CD14-positive monocyte (primary cell): ENCODE data around the gene CDK12. TPM values are rescaled to one million over a fixed set of nuclear protein-coding genes. Genes with fewer than 3 reads are reported as not detected.
A peak's percentile ranks its signal among the peaks of the same experiment; 100 is the strongest.
"Not testable (repeated sequence)": the region's sequence is repeated elsewhere in the genome, so short reads cannot be mapped to it uniquely, and the experiment has no call there.

Experiments used
- DNase-seq, 3 donors: peaks; one replicate each; pipeline ENCODE4 v3.0.0-alpha.2; 2011 to 2022
- H2AFZ ChIP-seq: 2 replicates; pipeline ENCODE4 v1.6.0; 2012; ENCODE audit warnings: mild to moderate bottlenecking, low read depth, low read length, inconsistent platforms; ENCODE audit not compliant: insufficient read depth, poor library complexity, severe bottlenecking
- H3K27ac ChIP-seq, 2 donors: 1 replicate in 1 of 2; 2 replicates in 1 of 2; pipeline ENCODE4 v1.5.1; 2012 to 2013; ENCODE audit warnings: low read length in 2 of 2, control low read depth in 1 of 2, inconsistent platforms in 1 of 2, low read depth in 1 of 2, mild to moderate bottlenecking in 1 of 2
- H3K27me3 ChIP-seq, 2 donors: one replicate each; pipeline versions ENCODE4 v1.6.0 to v1.6.1; 2011 to 2013; ENCODE audit warnings: low read length in 2 of 2; ENCODE audit not compliant: control insufficient read depth in 2 of 2, insufficient read depth in 2 of 2
- H3K36me3 ChIP-seq, 2 donors: replicated peaks in 1 of 2; 1 replicate in 1 of 2; 2 replicates in 1 of 2; pipeline versions ENCODE4 v1.5.1 to v1.6.1; 2012 to 2013; ENCODE audit warnings: low read length in 2 of 2, control low read depth in 1 of 2, inconsistent platforms in 1 of 2, mild to moderate bottlenecking in 1 of 2; ENCODE audit not compliant: insufficient read depth in 2 of 2, control insufficient read depth in 1 of 2
- H3K4me1 ChIP-seq, 2 donors: 1 replicate in 1 of 2; 2 replicates in 1 of 2; pipeline versions ENCODE4 v1.5.1 to v1.6.1; 2012 to 2013; ENCODE audit warnings: low read length in 2 of 2, control low read depth in 1 of 2, inconsistent platforms in 1 of 2, mild to moderate bottlenecking in 1 of 2, moderate library complexity in 1 of 2; ENCODE audit not compliant: insufficient read depth in 2 of 2, control insufficient read depth in 1 of 2
- H3K4me2 ChIP-seq: replicated peaks from 2 replicates; pipeline ENCODE3; 2012; ENCODE audit warnings: low read length, moderate library complexity, mild to moderate bottlenecking; ENCODE audit not compliant: poor library complexity, severe bottlenecking; ENCODE audit errors: extremely low read depth
- H3K4me3 ChIP-seq, 3 experiments: fragments of 200-600 bp in 1 of 3; sonication (generic) in 1 of 3; replicated peaks in 1 of 3; 1 replicate in 2 of 3; 2 replicates in 1 of 3; pipeline ENCODE4 v1.5.1; 2011 to 2013; ENCODE audit warnings: low read length in 3 of 3, mild to moderate bottlenecking in 3 of 3, control low read depth in 2 of 3, low read depth in 2 of 3, inconsistent platforms in 1 of 3, moderate library complexity in 1 of 3
- H3K79me2 ChIP-seq: 2 replicates; pipeline ENCODE4 v1.6.0; 2012; ENCODE audit warnings: mild to moderate bottlenecking, control low read depth, inconsistent platforms, low read length, moderate library complexity; ENCODE audit not compliant: insufficient read depth
- H3K9ac ChIP-seq: 2 replicates; pipeline ENCODE4 v1.6.0; 2017; ENCODE audit warnings: low read length, mild to moderate bottlenecking; ENCODE audit not compliant: insufficient read depth, poor library complexity, severe bottlenecking
- H3K9me3 ChIP-seq, 2 donors: replicated peaks in 1 of 2; 1 replicate in 1 of 2; 2 replicates in 1 of 2; pipeline versions ENCODE4 v1.5.1 to v1.6.1; 2012 to 2013; ENCODE audit warnings: low read length in 2 of 2, control low read depth in 1 of 2; ENCODE audit not compliant: control insufficient read depth in 1 of 2, insufficient read depth in 1 of 2
- H4K20me1 ChIP-seq: 2 replicates; pipeline ENCODE4 v1.6.0; 2012; ENCODE audit warnings: mild to moderate bottlenecking, low read length, control low read depth, moderate library complexity; ENCODE audit not compliant: insufficient read depth
- H3K27ac Mint-ChIP-seq, 7 donors: one replicate each; pipeline ENCODE4 v1.8.0; 2020; ENCODE audit warnings: mild to moderate bottlenecking in 7 of 7, mixed read lengths in 7 of 7, moderate library complexity in 6 of 7, inconsistent platforms in 2 of 7
- H3K27me3 Mint-ChIP-seq, 3 donors: one replicate each; pipeline ENCODE4 v1.8.0; 2021 to 2022; ENCODE audit warnings: low read depth in 3 of 3, mild to moderate bottlenecking in 3 of 3, mixed read lengths in 3 of 3, moderate library complexity in 3 of 3, inconsistent platforms in 1 of 3
- H3K36me3 Mint-ChIP-seq, 2 donors: one replicate each; pipeline ENCODE4 v1.8.0; 2020; ENCODE audit warnings: mixed read lengths in 2 of 2, inconsistent platforms in 1 of 2, mild to moderate bottlenecking in 1 of 2
- H3K4me1 Mint-ChIP-seq: one replicate; pipeline ENCODE4 v1.8.0; 2020; ENCODE audit warnings: mild to moderate bottlenecking, mixed read lengths
- H3K4me3 Mint-ChIP-seq, 2 donors: one replicate each; pipeline ENCODE4 v1.8.0; 2020; ENCODE audit warnings: mild to moderate bottlenecking in 2 of 2, mixed read lengths in 2 of 2, moderate library complexity in 1 of 2
- H3K9me3 Mint-ChIP-seq, 7 donors: one replicate each; pipeline ENCODE4 v1.8.0; 2020 to 2022; ENCODE audit warnings: mixed read lengths in 7 of 7, mild to moderate bottlenecking in 6 of 7, moderate library complexity in 6 of 7, inconsistent platforms in 2 of 7
- WGBS: methylation state at CpG from one replicate; pipeline ENCODE4 v1.1.5; 2013; ENCODE audit warnings: missing lambda C conversion rate; ENCODE audit not compliant: insufficient coverage; 5-methylcytosine and 5-hydroxymethylcytosine counted together
- intact Hi-C, 2 donors: fragments of 100-400 bp; cut with micrococcal nuclease; formaldehyde crosslinking; loops; one replicate each; pipeline versions ENCODE4 v1.15.0 to v1.15.1; 2023
- polyA plus RNA-seq, 3 donors: library from polyadenylated mRNA; depleted of rRNA in 1 of 3; unstranded in 2 of 3; stranded (reverse) in 1 of 3; fragments of 300-500 nt in 2 of 3; fragments of >200 nt in 1 of 3; fragmentation: Illumina TruSeq in 2 of 3; gene quantifications; 1 replicate in 2 of 3; 2 replicates in 1 of 3; pipeline ENCODE4 v1.2.3, GENCODE V29; 2012 to 2021
- TF ChIP-seq, protein P1 (sequence below): fragments of 200-600 bp; IDR thresholded peaks from one replicate; pipeline ENCODE4 v1.8.0; 2022; ENCODE audit warnings: antibody characterized with exemption, mild to moderate bottlenecking

Gene CDK12
- polyA plus RNA-seq, 3 donors = 0.62 to 21.9 (median 1.3) TPM

GRCh38 chr17:39485555-39485954 is 24.3 kb downstream of the CDK12 start:
- H4K20me1 ChIP-seq = peaks cover 31% of the 10 kb centered on the region
- H3K9me3 ChIP-seq = no peaks in the 10 kb centered on the region
- peaks cover 51% of the 10 kb centered on the region for H3K79me2 ChIP-seq
- no peak overlapping the region for H3K9ac ChIP-seq
- no peak overlapping the region for H3K4me2 ChIP-seq
- H3K27me3 ChIP-seq = no peaks in the 10 kb centered on the region
- Mint-ChIP-seq H3K4me3 (no peak overlapping the region), H3K4me1 (no peaks in the 10 kb centered on the region), H3K27me3 (peaks cover 0 to 2% (median 0%) of the 10 kb centered on the region in 3 donors), H3K9me3 (no peaks in the 10 kb centered on the region), H3K27ac (peak overlapping the region in 1 of 7 donors; percentile 14), H3K36me3 (peaks cover 28 to 81% of the 10 kb centered on the region in 2 donors)
- no peak for DNase-seq
- intact Hi-C loops = no loop called here
- TF ChIP-seq, protein P1, sequence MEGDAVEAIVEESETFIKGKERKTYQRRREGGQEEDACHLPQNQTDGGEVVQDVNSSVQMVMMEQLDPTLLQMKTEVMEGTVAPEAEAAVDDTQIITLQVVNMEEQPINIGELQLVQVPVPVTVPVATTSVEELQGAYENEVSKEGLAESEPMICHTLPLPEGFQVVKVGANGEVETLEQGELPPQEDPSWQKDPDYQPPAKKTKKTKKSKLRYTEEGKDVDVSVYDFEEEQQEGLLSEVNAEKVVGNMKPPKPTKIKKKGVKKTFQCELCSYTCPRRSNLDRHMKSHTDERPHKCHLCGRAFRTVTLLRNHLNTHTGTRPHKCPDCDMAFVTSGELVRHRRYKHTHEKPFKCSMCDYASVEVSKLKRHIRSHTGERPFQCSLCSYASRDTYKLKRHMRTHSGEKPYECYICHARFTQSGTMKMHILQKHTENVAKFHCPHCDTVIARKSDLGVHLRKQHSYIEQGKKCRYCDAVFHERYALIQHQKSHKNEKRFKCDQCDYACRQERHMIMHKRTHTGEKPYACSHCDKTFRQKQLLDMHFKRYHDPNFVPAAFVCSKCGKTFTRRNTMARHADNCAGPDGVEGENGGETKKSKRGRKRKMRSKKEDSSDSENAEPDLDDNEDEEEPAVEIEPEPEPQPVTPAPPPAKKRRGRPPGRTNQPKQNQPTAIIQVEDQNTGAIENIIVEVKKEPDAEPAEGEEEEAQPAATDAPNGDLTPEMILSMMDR = no peak
- peaks cover 29 to 86% of the 10 kb centered on the region in 2 donors for H3K36me3 ChIP-seq
- H3K4me1 ChIP-seq = no peaks in the 10 kb centered on the region
- no peak overlapping the region for H3K27ac ChIP-seq
- WGBS = 83% methylated on average over 2 of the region's 5 CpGs
- no peak overlapping the region for H2AFZ ChIP-seq
- no peak overlapping the region for H3K4me3 ChIP-seq

- no peaks in the 10 kb centered on the region for H3K9me3 Mint-ChIP-seq
- intact Hi-C loops = no loop called here
- no CpG with 5 or more reads among the region's 2 CpGs for WGBS
- Histone ChIP-seq H3K36me3 (peaks cover 32 to 86% of the 10 kb centered on the region in 2 donors), H4K20me1 (peaks cover 34% of the 10 kb centered on the region), H3K79me2 (peaks cover 47% of the 10 kb centered on the region), H3K27ac (no peak overlapping the region), H3K4me1 (no peaks in the 10 kb centered on the region), H3K4me3 (no peak overlapping the region), H3K9me3 (no peaks in the 10 kb centered on the region), H3K4me2 (no peak overlapping the region), H3K9ac (no peak overlapping the region), H2AFZ (no peak overlapping the region), H3K27me3 (no peaks in the 10 kb centered on the region)
- peaks cover 26 to 82% of the 10 kb centered on the region in 2 donors for H3K36me3 Mint-ChIP-seq
- no peak for DNase-seq
- H3K27me3 Mint-ChIP-seq = peaks cover 0 to 2% (median 0%) of the 10 kb centered on the region in 3 donors
- TF ChIP-seq, protein P1 = no peak
- H3K27ac Mint-ChIP-seq = no peak overlapping the region
- H3K4me1 Mint-ChIP-seq = no peaks in the 10 kb centered on the region
- H3K4me3 Mint-ChIP-seq = no peak overlapping the region
Observed at GRCh38 chr17:39486242-39486641, 25.0 kb downstream of the CDK12 start.

GRCh38 chr17:39487490-39487889 is 26.2 kb downstream of the CDK12 start:
- H2AFZ ChIP-seq, H3K4me2 ChIP-seq, H3K9me3 ChIP-seq, H3K27me3 Mint-ChIP-seq, H3K27me3 ChIP-seq, H3K4me1 Mint-ChIP-seq, intact Hi-C loops, DNase-seq, H3K27ac ChIP-seq, H3K27ac Mint-ChIP-seq, H3K9ac ChIP-seq, H3K4me3 ChIP-seq, H3K9me3 Mint-ChIP-seq, H3K4me1 ChIP-seq, H3K4me3 Mint-ChIP-seq: not testable (repeated sequence)
- peaks cover 42% of the 10 kb centered on the region for H3K79me2 ChIP-seq
- WGBS = no CpG with 5 or more reads among the region's 3 CpGs
- peaks cover 32 to 86% of the 10 kb centered on the region in 2 donors for H3K36me3 ChIP-seq
- peaks cover 34% of the 10 kb centered on the region for H4K20me1 ChIP-seq
- peaks cover 27 to 80% of the 10 kb centered on the region in 2 donors for H3K36me3 Mint-ChIP-seq
